Gastrocnemius medialis (tissue), 4 donors: ENCODE data around the gene SCGB3A2. TPM values are rescaled to one million over a fixed set of nuclear protein-coding genes. Genes with fewer than 3 reads are reported as not detected.

Experiments
- ATAC-seq, 2 donors: fragments of 150-250 bp; one replicate each; pipeline ENCODE4 v1.9.1; 2016
- DNase-seq, 2 donors: peaks; one replicate each; pipeline ENCODE4 v3.0.0-alpha.2; 2019
- H3K27ac ChIP-seq, 4 donors: fragments of 200-600 bp; sonication (generic); 1 replicate in 1 of 4; 2 replicates in 3 of 4; pipeline ENCODE4 v1.5.1; 2016 to 2018; ENCODE audit warnings: mild to moderate bottlenecking in 2 of 4, moderate library complexity in 1 of 4
- H3K27me3 ChIP-seq, 3 donors: fragments of 200-600 bp; sonication (generic) in 2 of 3; 1 replicate in 1 of 3; 2 replicates in 2 of 3; pipeline versions ENCODE4 v1.5.1 to v1.6.0; 2016 to 2019; ENCODE audit warnings: mild to moderate bottlenecking in 1 of 3, moderate library complexity in 1 of 3
- H3K36me3 ChIP-seq, 2 donors: fragments of 200-600 bp; sonication (generic) in 1 of 2; one replicate each; pipeline ENCODE4 v1.5.1; 2017 to 2018
- H3K4me1 ChIP-seq, 2 donors: fragments of 200-600 bp; sonication (generic) in 1 of 2; one replicate each; pipeline ENCODE4 v1.5.1; 2016 to 2017; ENCODE audit warnings: mild to moderate bottlenecking in 2 of 2
- H3K4me3 ChIP-seq, 4 donors: fragments of 200-600 bp; sonication (generic) in 3 of 4; 1 replicate in 1 of 4; 2 replicates in 3 of 4; pipeline ENCODE4 v1.5.1; 2016 to 2019; ENCODE audit warnings: mild to moderate bottlenecking in 2 of 4
- H3K9me3 ChIP-seq, 3 donors: fragments of 200-600 bp; sonication (generic) in 2 of 3; 1 replicate in 1 of 3; 2 replicates in 2 of 3; pipeline ENCODE4 v1.5.1; 2016 to 2019
- POLR2A ChIP-seq, 2 donors: fragments of 450-650 bp; IDR thresholded peaks; one replicate each; pipeline ENCODE4 v1.6.1; 2017; ENCODE audit warnings: antibody characterized with exemption in 2 of 2, mild to moderate bottlenecking in 2 of 2, moderate library complexity in 2 of 2
- in situ Hi-C, 4 donors: fragments of 200-750 bp; cut with MboI; loops; one replicate each; pipeline versions ENCODE4 v1.15.0 to v1.8.0; 2017; ENCODE audit warnings: low sequenced_read_pairs in 4 of 4
- intact Hi-C: fragments of 100-400 bp; cut with DNase I; formaldehyde crosslinking; loops from one replicate; pipeline ENCODE4 v1.15.1; 2023; ENCODE audit warnings: low total_unique reads
- total RNA-seq, 4 donors: library from RNA; depleted of rRNA; stranded (reverse); fragments of >200 nt; gene quantifications; one replicate each; pipeline versions ENCODE4 v1.1.0 to v1.2.3, GENCODE V29; 2016
- TF ChIP-seq, protein P1 (sequence below), 5 experiments: fragments of 450-650 bp in 3 of 5; fragments of 200-600 bp in 2 of 5; sonication (generic) in 2 of 5; IDR thresholded peaks in 4 of 5; conservative IDR thresholded peaks in 1 of 5; 1 replicate in 4 of 5; 2 replicates in 1 of 5; pipeline ENCODE4 v1.5.1; 2016 to 2019; ENCODE audit warnings: antibody characterized with exemption in 5 of 5, mild to moderate bottlenecking in 3 of 5, moderate library complexity in 3 of 5

Gene SCGB3A2
- total RNA-seq, 4 donors from 2014 or later: not detected

GRCh38 chr5:147835386-147835798 lies 43.1 kb upstream of the SCGB3A2 start:
- in situ Hi-C loops (no loop called here), intact Hi-C loops (no loop called here)
- Histone ChIP-seq H3K9me3 (no peaks in the 10 kb centered on the region), H3K4me3 (no peak overlapping the region), H3K27me3 (no peaks in the 10 kb centered on the region), H3K4me1 (no peaks in the 10 kb centered on the region), H3K36me3 (no peaks in the 10 kb centered on the region), H3K27ac (no peak overlapping the region)
- no peak for ATAC-seq
- no peak for DNase-seq
- no peak for TF ChIP-seq POLR2A (IDR thresholded peaks at IDR 0.05)
- TF ChIP-seq, protein P1, sequence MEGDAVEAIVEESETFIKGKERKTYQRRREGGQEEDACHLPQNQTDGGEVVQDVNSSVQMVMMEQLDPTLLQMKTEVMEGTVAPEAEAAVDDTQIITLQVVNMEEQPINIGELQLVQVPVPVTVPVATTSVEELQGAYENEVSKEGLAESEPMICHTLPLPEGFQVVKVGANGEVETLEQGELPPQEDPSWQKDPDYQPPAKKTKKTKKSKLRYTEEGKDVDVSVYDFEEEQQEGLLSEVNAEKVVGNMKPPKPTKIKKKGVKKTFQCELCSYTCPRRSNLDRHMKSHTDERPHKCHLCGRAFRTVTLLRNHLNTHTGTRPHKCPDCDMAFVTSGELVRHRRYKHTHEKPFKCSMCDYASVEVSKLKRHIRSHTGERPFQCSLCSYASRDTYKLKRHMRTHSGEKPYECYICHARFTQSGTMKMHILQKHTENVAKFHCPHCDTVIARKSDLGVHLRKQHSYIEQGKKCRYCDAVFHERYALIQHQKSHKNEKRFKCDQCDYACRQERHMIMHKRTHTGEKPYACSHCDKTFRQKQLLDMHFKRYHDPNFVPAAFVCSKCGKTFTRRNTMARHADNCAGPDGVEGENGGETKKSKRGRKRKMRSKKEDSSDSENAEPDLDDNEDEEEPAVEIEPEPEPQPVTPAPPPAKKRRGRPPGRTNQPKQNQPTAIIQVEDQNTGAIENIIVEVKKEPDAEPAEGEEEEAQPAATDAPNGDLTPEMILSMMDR (IDR thresholded peaks at IDR 0.05 in 4 of 5, conservative IDR thresholded peaks at IDR 0.05 in 1 of 5): no peak

DNA sequence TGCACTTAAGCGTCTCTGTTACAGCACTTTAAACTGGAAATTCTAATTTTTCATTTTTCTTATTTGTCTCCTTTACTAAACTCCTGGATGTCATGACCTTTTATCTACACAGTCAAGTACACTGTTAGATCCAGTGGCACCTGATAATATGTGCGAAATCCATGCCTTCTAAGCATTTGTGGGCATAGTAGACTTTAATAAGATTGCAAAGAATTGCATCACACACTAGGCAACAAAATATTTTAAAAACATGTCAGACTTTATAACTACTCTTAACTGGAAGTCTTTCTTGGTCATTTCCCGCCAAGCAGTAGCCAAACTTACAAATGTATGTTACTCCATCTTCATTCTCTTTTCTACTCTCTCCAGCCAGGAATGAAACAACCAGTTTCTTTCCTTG lies 42.1 kb upstream of the SCGB3A2 start:
- Histone ChIP-seq H3K9me3 (no peaks in the 10 kb centered on the region), H3K27ac (no peak overlapping the region), H3K4me1 (no peaks in the 10 kb centered on the region), H3K36me3 (no peaks in the 10 kb centered on the region), H3K4me3 (no peak overlapping the region), H3K27me3 (no peaks in the 10 kb centered on the region)
- TF ChIP-seq, protein P1 (IDR thresholded peaks at IDR 0.05 in 4 of 5, conservative IDR thresholded peaks at IDR 0.05 in 1 of 5): no peak
- no peak for TF ChIP-seq POLR2A (IDR thresholded peaks at IDR 0.05)
- DNase-seq (no peak), ATAC-seq (no peak)
- in situ Hi-C loops: no loop called here
- intact Hi-C loops: no loop called here

DNA sequence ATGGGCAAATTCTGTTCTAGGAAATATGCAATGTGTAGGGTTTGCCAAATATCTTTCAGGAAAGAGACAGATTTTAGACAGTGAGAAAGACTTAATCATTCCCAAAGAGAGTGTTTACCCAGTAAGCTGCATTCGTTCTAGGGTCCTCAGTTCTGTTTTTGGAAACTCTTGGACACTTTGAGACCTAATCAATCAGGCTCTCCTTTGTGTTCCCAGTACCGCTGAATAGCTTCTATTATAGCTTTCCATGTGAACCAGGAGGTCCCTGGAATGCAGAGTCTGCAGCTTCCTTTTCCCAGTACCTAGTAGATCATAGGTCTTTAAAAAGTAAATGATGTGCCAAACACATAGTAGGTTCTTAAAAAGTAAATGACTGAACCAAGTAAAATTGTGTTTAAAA lies 35.6 kb upstream of the SCGB3A2 start:
- intact Hi-C loops: no loop called here
- no peaks in the 10 kb centered on the region for H3K27me3 ChIP-seq
- H3K27ac ChIP-seq: no peak overlapping the region
- no peaks in the 10 kb centered on the region for H3K36me3 ChIP-seq
- no peaks in the 10 kb centered on the region for H3K4me1 ChIP-seq
- no peaks in the 10 kb centered on the region for H3K9me3 ChIP-seq
- no peak overlapping the region for H3K4me3 ChIP-seq
- DNase-seq (no peak), ATAC-seq (no peak)
- in situ Hi-C loops: no loop called here
- no peak for TF ChIP-seq POLR2A (IDR thresholded peaks at IDR 0.05)
- TF ChIP-seq, protein P1 (IDR thresholded peaks at IDR 0.05 in 4 of 5, conservative IDR thresholded peaks at IDR 0.05 in 1 of 5): no peak

DNA sequence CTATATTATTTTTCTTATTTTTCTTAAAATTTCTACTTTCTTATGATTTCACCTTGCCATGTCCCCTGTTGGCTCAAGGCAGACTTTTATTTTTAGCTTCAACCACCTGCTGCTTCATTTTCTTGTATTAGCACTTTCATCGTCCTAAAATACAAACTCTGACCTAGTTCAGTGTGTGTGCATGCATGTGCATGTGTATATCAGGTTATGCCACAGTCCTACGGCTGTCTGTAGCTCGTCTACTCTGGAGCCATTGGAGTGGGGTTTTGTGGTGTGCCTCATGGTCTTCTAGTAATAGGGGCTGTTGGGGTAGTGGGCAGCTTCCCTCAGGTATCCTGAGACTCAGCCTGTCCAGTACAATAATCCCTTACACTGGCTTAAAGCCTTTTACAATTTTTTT lies 33.7 kb upstream of the SCGB3A2 start:
- intact Hi-C loops: no loop called here
- Histone ChIP-seq H3K4me1 (no peaks in the 10 kb centered on the region), H3K36me3 (no peaks in the 10 kb centered on the region), H3K9me3 (no peaks in the 10 kb centered on the region), H3K4me3 (no peak overlapping the region), H3K27me3 (no peaks in the 10 kb centered on the region), H3K27ac (no peak overlapping the region)
- ATAC-seq (no peak), DNase-seq (no peak)
- in situ Hi-C loops: no loop called here
- TF ChIP-seq POLR2A (IDR thresholded peaks at IDR 0.05): no peak
- TF ChIP-seq, protein P1 (IDR thresholded peaks at IDR 0.05 in 4 of 5, conservative IDR thresholded peaks at IDR 0.05 in 1 of 5): no peak

DNA sequence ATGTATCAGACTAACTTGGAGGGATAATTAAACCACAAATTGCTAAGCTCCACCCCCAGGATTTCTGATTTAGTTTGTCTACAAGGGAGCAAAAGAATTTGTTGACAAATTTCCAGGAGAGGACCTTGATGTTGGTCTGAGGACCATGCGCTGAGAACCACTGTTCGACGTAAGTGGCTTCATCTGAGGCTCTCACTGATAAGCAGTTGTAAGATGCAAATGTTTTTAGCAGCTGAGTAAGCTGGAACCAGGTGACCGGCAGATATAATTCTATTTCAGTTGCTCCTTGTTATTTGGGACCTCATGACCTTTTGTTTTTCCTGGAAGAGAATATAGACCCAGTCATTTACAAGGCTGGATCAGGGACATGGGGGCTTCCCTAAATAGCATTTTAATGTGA lies 32.9 kb upstream of the SCGB3A2 start:
- no peak overlapping the region for H3K4me3 ChIP-seq
- TF ChIP-seq, protein P1 (IDR thresholded peaks at IDR 0.05 in 4 of 5, conservative IDR thresholded peaks at IDR 0.05 in 1 of 5): no peak
- TF ChIP-seq POLR2A (IDR thresholded peaks at IDR 0.05): no peak
- H3K4me1 ChIP-seq: no peaks in the 10 kb centered on the region
- no peaks in the 10 kb centered on the region for H3K36me3 ChIP-seq
- in situ Hi-C loops: no loop called here
- no peak for ATAC-seq
- no peaks in the 10 kb centered on the region for H3K27me3 ChIP-seq
- H3K27ac ChIP-seq: no peak overlapping the region
- no peaks in the 10 kb centered on the region for H3K9me3 ChIP-seq
- DNase-seq: no peak
- intact Hi-C loops: no loop called here
